OCI-LY3 (cell line): Measurements from ENCODE around the gene GOLGA8A.

Experiments used
- H2AFZ ChIP-seq: fragments of 200-600, 300-600 bp; shearing (Covaris generic); 2 replicates; pipeline ENCODE4 v1.6.0; 2014; ENCODE audit warnings: antibody characterized with exemption, low read depth, low read length
- H3K27ac ChIP-seq: fragments of 200-600, 300-600 bp; sonication (generic); 2 replicates; pipeline ENCODE4 v1.5.1; 2014; ENCODE audit warnings: mild to moderate bottlenecking, low read length, moderate library complexity, mixed read lengths
- H3K27me3 ChIP-seq: fragments of 200-600, 300-600 bp; sonication (generic); 2 replicates; pipeline ENCODE4 v1.6.1; 2014; ENCODE audit warnings: low read depth, low read length, mixed read lengths
- H3K36me3 ChIP-seq: fragments of 200-600, 300-600 bp; sonication (generic); replicated peaks from 2 replicates; pipeline ENCODE3; 2014; ENCODE audit warnings: low read depth, low read length, mixed read lengths
- H3K4me1 ChIP-seq: fragments of 300-600, 200-600 bp; sonication (generic); 2 replicates; pipeline ENCODE4 v1.6.1; 2014; ENCODE audit warnings: low read length, mixed read lengths
- H3K4me2 ChIP-seq: fragments of 200-600, 300-600 bp; sonication (generic); 2 replicates; pipeline ENCODE4 v1.6.1; 2014; ENCODE audit warnings: low read length, mixed read lengths
- H3K4me3 ChIP-seq: fragments of 300-600, 200-600 bp; sonication (generic); 2 replicates; pipeline ENCODE4 v1.5.1; 2014; ENCODE audit warnings: antibody characterized with exemption, mild to moderate bottlenecking, low read length, moderate library complexity
- H3K79me2 ChIP-seq: fragments of 300-600, 200-600 bp; shearing (Covaris generic); 2 replicates; pipeline ENCODE4 v1.6.1; 2014; ENCODE audit warnings: mild to moderate bottlenecking, low read length, mixed read lengths
- H3K9ac ChIP-seq: fragments of 300-600, 200-600 bp; shearing (Covaris generic); 2 replicates; pipeline ENCODE4 v1.6.0; 2014; ENCODE audit warnings: mild to moderate bottlenecking, low read length, moderate library complexity
- H3K9me3 ChIP-seq: fragments of 200-600, 300-600 bp; shearing (Covaris generic); 2 replicates; pipeline ENCODE4 v1.6.1; 2014; ENCODE audit warnings: low read length, mixed read lengths; ENCODE audit not compliant: insufficient read depth
- H4K20me1 ChIP-seq: fragments of 200-600, 300-600 bp; sonication (generic); 2 replicates; pipeline ENCODE4 v1.6.1; 2016; ENCODE audit warnings: low read length, mixed read lengths; ENCODE audit not compliant: insufficient read depth
- CTCF ChIP-seq: fragments of 200-600, 300-600 bp; sonication (generic); IDR thresholded peaks from 2 replicates; pipeline ENCODE4 v1.5.1; 2014; ENCODE audit warnings: antibody characterized with exemption, low read length, low read depth
- EZH2phosphoT487 ChIP-seq: fragments of 200-600 bp; shearing (Covaris generic); IDR thresholded peaks from 2 replicates; pipeline ENCODE4 v1.6.1; 2018; ENCODE audit warnings: antibody characterized with exemption, mixed run types, low read depth

GOLGA8A gene

DNA sequence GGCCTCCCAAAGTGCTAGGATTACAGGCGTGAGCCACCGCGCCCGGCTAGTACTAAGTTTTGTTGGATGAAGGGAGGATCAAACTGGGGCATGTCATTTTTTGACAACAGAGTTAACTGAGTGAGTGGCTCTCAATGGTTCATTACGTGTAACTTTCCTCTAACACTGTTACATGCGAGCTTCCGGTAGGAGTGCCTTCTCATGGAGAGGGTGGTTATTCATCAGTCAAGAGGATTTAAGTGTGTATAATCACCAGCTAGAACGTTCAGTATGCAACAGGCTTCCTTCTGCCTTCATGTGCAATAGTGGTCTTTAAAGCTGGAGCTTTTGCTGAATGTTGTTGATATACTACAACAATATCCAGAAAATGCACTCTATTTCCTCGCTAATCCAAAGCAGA is 19.1 kb upstream of the GOLGA8A start:
- Histone ChIP-seq H3K36me3 (no peaks in the 10 kb centered on the region), H3K79me2 (no peaks in the 10 kb centered on the region), H3K9me3 (no peaks in the 10 kb centered on the region), H3K27me3 (no peaks in the 10 kb centered on the region), H4K20me1 (no peaks in the 10 kb centered on the region), H3K4me3 (no peak overlapping the region), H3K4me1 (no peaks in the 10 kb centered on the region), H3K27ac (no peak overlapping the region), H3K4me2 (no peak overlapping the region), H3K9ac (no peak overlapping the region), H2AFZ (no peak overlapping the region)
- TF ChIP-seq EZH2phosphoT487 (no peak), CTCF (no peak)

DNA sequence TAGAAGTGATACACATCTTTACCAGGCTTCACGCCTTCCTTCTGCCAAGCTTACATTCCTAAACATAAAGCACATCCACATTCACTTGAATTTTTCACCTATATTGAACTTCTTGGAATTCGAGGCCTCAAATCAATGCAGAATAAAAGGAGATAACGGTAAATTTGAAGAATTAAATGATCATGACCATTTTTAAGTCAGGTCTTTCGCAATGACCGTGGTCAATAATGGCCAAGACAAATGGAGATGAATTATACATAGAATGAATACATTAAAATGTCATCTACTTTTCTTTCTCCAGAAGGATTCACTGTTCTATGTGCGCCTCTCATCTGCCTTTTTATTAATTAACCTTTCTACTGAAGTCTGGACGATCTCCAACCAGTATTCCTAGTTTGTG is 5.3 kb upstream of the GOLGA8A start:
- no peak overlapping the region for H3K4me2 ChIP-seq
- H3K4me3 ChIP-seq: no peak overlapping the region
- no peak for TF ChIP-seq EZH2phosphoT487
- H2AFZ ChIP-seq: no peak overlapping the region
- H3K4me1 ChIP-seq: no peaks in the 10 kb centered on the region
- H3K79me2 ChIP-seq: no peaks in the 10 kb centered on the region
- H3K27ac ChIP-seq: no peak overlapping the region
- H3K9me3 ChIP-seq: no peaks in the 10 kb centered on the region
- H3K9ac ChIP-seq: no peak overlapping the region
- H4K20me1 ChIP-seq: no peaks in the 10 kb centered on the region
- H3K27me3 ChIP-seq: no peaks in the 10 kb centered on the region
- H3K36me3 ChIP-seq: no peaks in the 10 kb centered on the region

GRCh38 chr15:34439878-34440277 is 2.3 kb upstream of the GOLGA8A start:
- Histone ChIP-seq H3K9me3 (no peaks in the 10 kb centered on the region), H3K4me2 (no peak overlapping the region), H4K20me1 (no peaks in the 10 kb centered on the region), H3K36me3 (no peaks in the 10 kb centered on the region), H3K27me3 (no peaks in the 10 kb centered on the region), H3K4me3 (no peak overlapping the region), H3K27ac (no peak overlapping the region), H3K4me1 (no peaks in the 10 kb centered on the region), H3K9ac (no peak overlapping the region), H3K79me2 (no peaks in the 10 kb centered on the region), H2AFZ (no peak overlapping the region)
- TF ChIP-seq EZH2phosphoT487: no peak
- TF ChIP-seq CTCF: no peak

GRCh38 chr15:34436956-34437442 is 609 bp downstream of the GOLGA8A start:
- peak overlapping the region; percentile 24; the same call in 1 of the 2 replicates for H3K9ac ChIP-seq

More at GRCh38 chr15:34436956-34437442, 609 bp downstream of the GOLGA8A start:
- Histone ChIP-seq H3K36me3 (no peaks in the 10 kb centered on the region), H3K9me3 (no peaks in the 10 kb centered on the region), H3K4me2 (peak overlapping the region; percentile 51), H4K20me1 (no peaks in the 10 kb centered on the region), H2AFZ (peak overlapping the region; percentile 53; the same call in 1 of the 2 replicates), H3K27ac (no peak overlapping the region), H3K79me2 (no peaks in the 10 kb centered on the region), H3K4me1 (no peaks in the 10 kb centered on the region), H3K27me3 (no peaks in the 10 kb centered on the region), H3K4me3 (peak overlapping the region; percentile 67)
- no peak for TF ChIP-seq EZH2phosphoT487
- no peak for TF ChIP-seq CTCF
